H9 (cell line): ENCODE results near the gene RTTN. TPM values are rescaled to one million over a fixed set of nuclear protein-coding genes. Genes with fewer than 3 reads are reported as not detected.

ENCODE experiments used
- DNase-seq: peaks from one replicate; pipeline ENCODE4 v3.0.0-alpha.2; 2017
- H2AFZ ChIP-seq: one replicate; pipeline ENCODE4 v1.6.1; 2013; ENCODE audit warnings: mild to moderate bottlenecking, low read length, control low read depth, moderate library complexity
- H2AK5ac ChIP-seq: 2 replicates; pipeline ENCODE4 v1.6.1; 2013; ENCODE audit warnings: low read length, control low read depth, mixed read lengths; ENCODE audit not compliant: insufficient read length
- H2BK120ac ChIP-seq: one replicate; pipeline ENCODE4 v1.6.1; 2013; ENCODE audit warnings: low read depth, mild to moderate bottlenecking, low read length, control low read depth, inconsistent platforms; ENCODE audit not compliant: poor library complexity, severe bottlenecking
- H2BK12ac ChIP-seq: 2 replicates; pipeline ENCODE4 v1.6.1; 2013; ENCODE audit warnings: low read length, control low read depth, mixed read lengths, low read depth; ENCODE audit not compliant: insufficient read length
- H2BK15ac ChIP-seq: 2 replicates; pipeline ENCODE4 v1.6.1; 2013; ENCODE audit warnings: low read depth, low read length, control low read depth
- H2BK20ac ChIP-seq: one replicate; pipeline ENCODE4 v1.6.1; 2013; ENCODE audit warnings: low read depth, mild to moderate bottlenecking, low read length, control low read depth, inconsistent platforms; ENCODE audit not compliant: poor library complexity, severe bottlenecking
- H2BK5ac ChIP-seq: 2 replicates; pipeline ENCODE4 v1.6.1; 2013; ENCODE audit warnings: low read length, control low read depth, mixed read lengths; ENCODE audit not compliant: insufficient read length
- H3K14ac ChIP-seq: 2 replicates; pipeline ENCODE4 v1.6.1; 2013; ENCODE audit warnings: low read length, control low read depth; ENCODE audit not compliant: insufficient read depth
- H3K18ac ChIP-seq: 2 replicates; pipeline ENCODE4 v1.6.1; 2013; ENCODE audit warnings: low read depth, mild to moderate bottlenecking, mixed read lengths, low read length, control low read depth; ENCODE audit not compliant: insufficient read length
- H3K23ac ChIP-seq: 2 replicates; pipeline ENCODE4 v1.6.1; 2013; ENCODE audit warnings: low read length, control low read depth, mixed read lengths, low read depth; ENCODE audit not compliant: insufficient read length
- H3K23me2 ChIP-seq: 2 replicates; pipeline ENCODE4 v1.6.1; 2013; ENCODE audit warnings: low read depth, mild to moderate bottlenecking, mixed read lengths, low read length, control low read depth; ENCODE audit not compliant: insufficient read length, poor library complexity, severe bottlenecking
- H3K27ac ChIP-seq: 2 replicates; pipeline ENCODE4 v1.5.1; 2013; ENCODE audit warnings: low read length, control low read depth, mixed read lengths, low read depth; ENCODE audit not compliant: insufficient read length
- H3K27me3 ChIP-seq: 2 replicates; pipeline ENCODE4 v1.6.1; 2013; ENCODE audit warnings: low read length, control low read depth, inconsistent platforms; ENCODE audit not compliant: insufficient read depth
- H3K4ac ChIP-seq: 2 replicates; pipeline ENCODE4 v1.6.1; 2013; ENCODE audit warnings: low read depth, mild to moderate bottlenecking, control low read depth, inconsistent platforms, low read length, moderate library complexity
- H3K4me1 ChIP-seq: 2 replicates; pipeline ENCODE4 v1.6.1; 2013; ENCODE audit warnings: low read length, control low read depth, inconsistent platforms; ENCODE audit not compliant: insufficient read depth
- H3K4me2 ChIP-seq: 2 replicates; pipeline ENCODE4 v1.6.1; 2013; ENCODE audit warnings: low read length, control low read depth, mixed read lengths; ENCODE audit not compliant: insufficient read length, insufficient read depth
- H3K56ac ChIP-seq: 2 replicates; pipeline ENCODE4 v1.6.1; 2013; ENCODE audit warnings: low read depth, mild to moderate bottlenecking, mixed read lengths, low read length, control low read depth; ENCODE audit not compliant: insufficient read length
- H3K79me1 ChIP-seq: 2 replicates; pipeline ENCODE4 v1.6.1; 2013; ENCODE audit warnings: low read depth, mild to moderate bottlenecking, moderate library complexity, low read length, control low read depth, inconsistent platforms; ENCODE audit not compliant: insufficient read depth, poor library complexity, severe bottlenecking
- H3K79me2 ChIP-seq: 2 replicates; pipeline ENCODE4 v1.6.1; 2013; ENCODE audit warnings: low read length, control low read depth, inconsistent platforms; ENCODE audit not compliant: insufficient read depth
- H3K9ac ChIP-seq: 2 replicates; pipeline ENCODE4 v1.6.1; 2013; ENCODE audit warnings: low read length, control low read depth, mixed read lengths; ENCODE audit not compliant: insufficient read length; ENCODE audit errors: extremely low read depth
- H3K9me3 ChIP-seq: one replicate; pipeline ENCODE4 v1.6.1; 2013; ENCODE audit warnings: low read depth, low read length, inconsistent platforms; ENCODE audit not compliant: control insufficient read depth
- H3T11ph ChIP-seq: one replicate; pipeline ENCODE4 v1.6.1; 2013; ENCODE audit warnings: mild to moderate bottlenecking, low read length, control low read depth, inconsistent platforms
- H4K20me1 ChIP-seq: one replicate; pipeline ENCODE4 v1.6.1; 2013; ENCODE audit not compliant: control insufficient read depth, insufficient read length, insufficient read depth
- H4K5ac ChIP-seq: 2 replicates; pipeline ENCODE4 v1.6.1; 2013; ENCODE audit warnings: low read depth, mild to moderate bottlenecking, mixed read lengths, low read length, control low read depth; ENCODE audit not compliant: insufficient read length
- H4K8ac ChIP-seq: replicated peaks from 2 replicates; pipeline ENCODE4 v1.6.1; 2013; ENCODE audit warnings: low read length, control low read depth, mixed read lengths, low read depth; ENCODE audit not compliant: insufficient read length
- H4K91ac ChIP-seq: 2 replicates; pipeline ENCODE4 v1.6.1; 2013; ENCODE audit warnings: low read depth, mild to moderate bottlenecking, moderate library complexity, mixed read lengths, low read length, control low read depth; ENCODE audit not compliant: insufficient read length
- H3K27ac Mint-ChIP-seq, 3 experiments: 2 replicates in 2 of 3; 3 replicates in 1 of 3; pipeline ENCODE4 v1.8.0; 2020 to 2021; ENCODE audit warnings: mixed read lengths in 3 of 3, mild to moderate bottlenecking in 1 of 3, moderate library complexity in 1 of 3
- H3K27me3 Mint-ChIP-seq: 2 replicates; pipeline ENCODE4 v1.8.0; 2021; ENCODE audit warnings: low read depth, mild to moderate bottlenecking, moderate library complexity, mixed read lengths
- H3K36me3 Mint-ChIP-seq, 3 experiments: 2 replicates in 2 of 3; 3 replicates in 1 of 3; pipeline ENCODE4 v1.8.0; 2020 to 2021; ENCODE audit warnings: low read depth in 3 of 3, mixed read lengths in 3 of 3; ENCODE audit not compliant: insufficient read depth in 1 of 3
- H3K4me1 Mint-ChIP-seq, 2 experiments: 2 replicates each; pipeline ENCODE4 v1.8.0; 2020; ENCODE audit warnings: mixed read lengths in 2 of 2
- H3K4me3 Mint-ChIP-seq, 2 experiments: 2 replicates in 1 of 2; 3 replicates in 1 of 2; pipeline ENCODE4 v1.8.0; 2020 to 2021; ENCODE audit warnings: mild to moderate bottlenecking in 2 of 2, mixed read lengths in 2 of 2, moderate library complexity in 1 of 2
- H3K9me3 Mint-ChIP-seq, 2 experiments: 2 replicates in 1 of 2; 3 replicates in 1 of 2; pipeline ENCODE4 v1.8.0; 2020; ENCODE audit warnings: mild to moderate bottlenecking in 2 of 2, mixed read lengths in 2 of 2, moderate library complexity in 1 of 2
- WGBS: extraction: QIAGEN DNeasy Blood & Tissue Kit; methylation state at CpG from one replicate; pipeline ENCODE4 v1.1.7; 2013; ENCODE audit warnings: missing lambda C conversion rate, low lambda C conversion rate, mixed read lengths; ENCODE audit not compliant: insufficient read length; ENCODE audit errors: extremely low coverage; 5-methylcytosine and 5-hydroxymethylcytosine counted together
- total RNA-seq: library from RNA; stranded (reverse); gene quantifications from 2 replicates; pipeline ENCODE4 v1.2.1, GENCODE V29; 2021
- TF ChIP-seq, protein P1 (sequence below): fragments of 200-600 bp; sonication (generic); conservative IDR thresholded peaks from 3 replicates; pipeline ENCODE4 v1.8.0; 2021; ENCODE audit warnings: antibody characterized with exemption, mild to moderate bottlenecking

The RTTN gene
- total RNA-seq, 1 experiment from 2014 or later, result 17.6 TPM

DNA sequence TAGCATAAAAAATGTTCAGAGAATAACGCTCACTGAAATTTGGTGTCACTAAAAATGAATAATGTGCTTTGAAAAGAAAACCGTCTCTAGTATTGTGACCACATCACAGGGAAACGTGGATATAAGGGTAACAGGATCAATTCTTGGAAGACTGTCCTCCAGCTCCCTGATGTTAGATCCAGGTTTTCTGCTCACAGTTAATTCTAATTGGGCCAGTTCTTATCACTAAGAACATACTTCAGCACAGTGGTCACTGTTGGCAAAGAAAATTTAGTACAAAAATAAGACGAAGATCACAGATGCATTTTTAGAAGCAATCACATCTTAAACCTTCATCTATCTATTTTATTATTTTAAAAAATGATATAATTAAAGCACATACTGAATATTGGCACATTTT is 200.8 kb downstream of the RTTN start:
- Histone ChIP-seq H3K14ac (no peak overlapping the region), H4K5ac (no peak overlapping the region), H2BK120ac (no peak overlapping the region), H2BK12ac (no peak overlapping the region), H3K18ac (no peak overlapping the region), H4K91ac (no peak overlapping the region), H2BK5ac (no peak overlapping the region), H2BK15ac (no peak overlapping the region), H2AFZ (no peak overlapping the region), H3K9me3 (no peaks in the 10 kb centered on the region), H3T11ph (no peak overlapping the region), H3K23me2 (no peaks in the 10 kb centered on the region), H4K20me1 (no peaks in the 10 kb centered on the region), H3K79me1 (no peaks in the 10 kb centered on the region), H2AK5ac (no peak overlapping the region), H3K23ac (no peak overlapping the region), H3K9ac (no peak overlapping the region), H2BK20ac (no peak overlapping the region), H3K27me3 (no peaks in the 10 kb centered on the region), H3K56ac (no peak overlapping the region), H3K4me2 (no peak overlapping the region), H3K4ac (no peak overlapping the region), H3K27ac (no peak overlapping the region), H4K8ac (no peak overlapping the region), H3K4me1 (no peaks in the 10 kb centered on the region), H3K79me2 (no peaks in the 10 kb centered on the region)
- H3K4me1 Mint-ChIP-seq, result peaks cover 0 to 2% of the 10 kb centered on the region in 2 experiments; a peak in 1 of 4 replicates
- TF ChIP-seq, protein P1, sequence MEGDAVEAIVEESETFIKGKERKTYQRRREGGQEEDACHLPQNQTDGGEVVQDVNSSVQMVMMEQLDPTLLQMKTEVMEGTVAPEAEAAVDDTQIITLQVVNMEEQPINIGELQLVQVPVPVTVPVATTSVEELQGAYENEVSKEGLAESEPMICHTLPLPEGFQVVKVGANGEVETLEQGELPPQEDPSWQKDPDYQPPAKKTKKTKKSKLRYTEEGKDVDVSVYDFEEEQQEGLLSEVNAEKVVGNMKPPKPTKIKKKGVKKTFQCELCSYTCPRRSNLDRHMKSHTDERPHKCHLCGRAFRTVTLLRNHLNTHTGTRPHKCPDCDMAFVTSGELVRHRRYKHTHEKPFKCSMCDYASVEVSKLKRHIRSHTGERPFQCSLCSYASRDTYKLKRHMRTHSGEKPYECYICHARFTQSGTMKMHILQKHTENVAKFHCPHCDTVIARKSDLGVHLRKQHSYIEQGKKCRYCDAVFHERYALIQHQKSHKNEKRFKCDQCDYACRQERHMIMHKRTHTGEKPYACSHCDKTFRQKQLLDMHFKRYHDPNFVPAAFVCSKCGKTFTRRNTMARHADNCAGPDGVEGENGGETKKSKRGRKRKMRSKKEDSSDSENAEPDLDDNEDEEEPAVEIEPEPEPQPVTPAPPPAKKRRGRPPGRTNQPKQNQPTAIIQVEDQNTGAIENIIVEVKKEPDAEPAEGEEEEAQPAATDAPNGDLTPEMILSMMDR, result no peak
- no peak overlapping the region for H3K4me3 Mint-ChIP-seq
- no peak for DNase-seq
- peaks cover 2 to 3% of the 10 kb centered on the region in 2 experiments; a peak in 2 of 5 replicates for H3K9me3 Mint-ChIP-seq
- no peaks in the 10 kb centered on the region for H3K27me3 Mint-ChIP-seq
- peaks cover 8 to 16% (median 15%) of the 10 kb centered on the region in 3 experiments; a peak in 6 of 7 replicates for H3K36me3 Mint-ChIP-seq
- no CpG with 5 or more reads among the region's 4 CpGs for WGBS
- H3K27ac Mint-ChIP-seq, result no peak overlapping the region
